HCT116 (cell line): Measurements from ENCODE around the gene SULT6B1. TPM values are rescaled to one million over a fixed set of nuclear protein-coding genes. Genes with fewer than 3 reads are reported as not detected.

Source experiments
- ATAC-seq: fragments of 200-7000 bp; cut with Tn5 transposase; 2 replicates; pipeline ENCODE4 v1.9.1; 2020; ENCODE audit warnings: mild to moderate bottlenecking, moderate library complexity
- BruUV-seq: library from RNA; stranded (reverse); fragments of 400-500 nt; replicated peaks from 2 replicates; lab custom pipeline; 2021; lab: Mats Ljungman, UMichigan
- CTCF ChIA-PET: fragments of 300-600 bp; sonication (Branson Sonifier 250); formaldehyde crosslinking; loops from one replicate; lab custom pipeline; 2021; ENCODE audit warnings: antibody characterized with exemption; lab: Charles Lee
- POLR2A ChIA-PET: fragments of 300-600, 350-600 bp; sonication (Branson Sonifier 250); formaldehyde crosslinking; loops from one replicate; lab custom pipeline; 2021; ENCODE audit warnings: antibody characterized with exemption; lab: Charles Lee
- RAD21 ChIA-PET, 2 experiments: fragments of 300-600 bp; sonication (Branson Sonifier 250); formaldehyde crosslinking; loops; one replicate each; lab custom pipeline; 2023; ENCODE audit warnings: low total read pairs in 2 of 2; ENCODE audit not compliant: uncharacterized antibody in 2 of 2, unreplicated experiment in 2 of 2, low non-redundant PET in 1 of 2; lab: Charles Lee
- DNase-seq: peaks from one replicate; pipeline ENCODE4 v3.0.0-alpha.2; 2010; ENCODE audit warnings: low read depth, low spot score
- H2AFZ ChIP-seq: fragments of 200-600 bp; shearing (Covaris generic), sonication (generic); 2 replicates; pipeline ENCODE4 v1.6.1; 2017; ENCODE audit warnings: low read depth, mixed run types, mixed read lengths, antibody characterized with exemption, low read length; ENCODE audit not compliant: poor library complexity, severe bottlenecking
- H3K27ac ChIP-seq: 2 replicates; pipeline ENCODE4 v1.5.1; 2012; ENCODE audit warnings: low read depth, low read length
- H3K27me3 ChIP-seq: fragments of 200-600 bp; sonication (generic); 2 replicates; pipeline ENCODE4 v1.6.1; 2016; ENCODE audit warnings: mixed run types, low read length, mixed read lengths; ENCODE audit not compliant: insufficient read depth
- H3K36me3 ChIP-seq, 2 experiments: fragments of 200-500 bp in 1 of 2; fragments of 200-600 bp in 1 of 2; sonication (Bioruptor generic) in 1 of 2; sonication (generic) in 1 of 2; 2 replicates each; pipeline versions ENCODE4 v1.5.1 to v1.6.1; 2014 to 2016; ENCODE audit warnings: low read length in 2 of 2, inconsistent platforms in 1 of 2, mixed read lengths in 1 of 2, mixed run types in 1 of 2; ENCODE audit not compliant: insufficient read depth in 2 of 2, control insufficient read depth in 1 of 2
- H3K4me1 ChIP-seq, 2 experiments: fragments of 200-600 bp in 1 of 2; sonication (generic) in 1 of 2; 2 replicates each; pipeline versions ENCODE4 v1.5.1 to v1.6.1; 2012 to 2017; ENCODE audit warnings: low read length in 2 of 2, inconsistent platforms in 1 of 2, mild to moderate bottlenecking in 1 of 2, mixed read lengths in 1 of 2, mixed run types in 1 of 2, moderate library complexity in 1 of 2; ENCODE audit not compliant: insufficient read depth in 2 of 2, control insufficient read depth in 1 of 2
- H3K4me2 ChIP-seq: fragments of 200-600 bp; sonication (generic); 2 replicates; pipeline ENCODE4 v1.6.1; 2017; ENCODE audit warnings: mixed run types, low read length, mixed read lengths
- H3K4me3 ChIP-seq, 2 experiments: fragments of 200-600 bp in 1 of 2; sonication (generic) in 1 of 2; replicated peaks in 1 of 2; 2 replicates each; pipeline ENCODE4 v1.5.1; 2011 to 2016; ENCODE audit warnings: low read length in 2 of 2, control low read depth in 1 of 2, low read depth in 1 of 2, mild to moderate bottlenecking in 1 of 2, mixed read lengths in 1 of 2, mixed run types in 1 of 2
- H3K79me2 ChIP-seq: fragments of 200-600 bp; sonication (generic); 2 replicates; pipeline ENCODE4 v1.6.1; 2017; ENCODE audit warnings: mild to moderate bottlenecking, mixed run types, low read length, moderate library complexity, mixed read lengths; ENCODE audit not compliant: insufficient read depth
- H3K9ac ChIP-seq: fragments of 200-600 bp; sonication (generic); 2 replicates; pipeline ENCODE4 v1.6.1; 2016; ENCODE audit warnings: low read length, mixed read lengths
- H3K9me2 ChIP-seq: fragments of 200-600 bp; sonication (generic), shearing (Covaris generic); 2 replicates; pipeline ENCODE4 v1.6.1; 2017; ENCODE audit warnings: mixed run types, mild to moderate bottlenecking, moderate library complexity; ENCODE audit not compliant: insufficient read depth
- H3K9me3 ChIP-seq, 2 experiments: fragments of 200-500 bp in 1 of 2; fragments of 200-600 bp in 1 of 2; sonication (Bioruptor generic) in 1 of 2; sonication (generic) in 1 of 2; 2 replicates each; pipeline ENCODE4 v1.6.1; 2014 to 2017; ENCODE audit warnings: low read length in 2 of 2, mixed read lengths in 2 of 2, inconsistent platforms in 1 of 2, low read depth in 1 of 2, mild to moderate bottlenecking in 1 of 2, mixed run types in 1 of 2, moderate library complexity in 1 of 2; ENCODE audit not compliant: control insufficient read depth in 1 of 2, insufficient read depth in 1 of 2
- H4K20me1 ChIP-seq: fragments of 200-600 bp; sonication (generic), shearing (Covaris generic); 2 replicates; pipeline ENCODE4 v1.6.1; 2017; ENCODE audit warnings: mixed run types, mild to moderate bottlenecking, moderate library complexity; ENCODE audit not compliant: insufficient read depth
- CBX3 ChIP-seq: IDR thresholded peaks from 2 replicates; pipeline ENCODE4 v1.6.1; 2012; ENCODE audit warnings: low read depth
- CEBPB ChIP-seq: IDR thresholded peaks from 2 replicates; pipeline ENCODE4 v1.6.1; 2012; ENCODE audit warnings: low read depth
- EZH2phosphoT487 ChIP-seq: fragments of 200-600 bp; IDR thresholded peaks from 2 replicates; pipeline ENCODE4 v1.6.1; 2018; ENCODE audit warnings: antibody characterized with exemption, borderline replicate concordance
- POLR2A ChIP-seq: IDR thresholded peaks from 2 replicates; pipeline ENCODE4 v1.7.0; 2011; ENCODE audit warnings: borderline replicate concordance; ENCODE audit not compliant: insufficient read depth, insufficient read length; ENCODE audit errors: extremely low read depth
- intact Hi-C: fragments of 100-400 bp; cut with micrococcal nuclease; formaldehyde crosslinking; loops from 2 replicates; pipeline ENCODE4 v1.10.0; 2022
- total RNA-seq: library from RNA; stranded (reverse); gene quantifications from one replicate; pipeline ENCODE4 v1.2.1, GENCODE V29; 2021; ENCODE audit not compliant: unreplicated experiment

SULT6B1 gene
- total RNA-seq, 1 experiment from 2014 or later: not detected

GRCh38 chr2:37125416-37125815 lies 63.1 kb downstream of the SULT6B1 start (continued):
- no peak for TF ChIP-seq CEBPB
- TF ChIP-seq CBX3: no peak
- TF ChIP-seq EZH2phosphoT487: no peak

GRCh38 chr2:37119157-37119556 lies 69.3 kb downstream of the SULT6B1 start:
- ChIA-PET RAD21 (no interaction called here), CTCF (no interaction called here), POLR2A (no interaction called here)
- Histone ChIP-seq H3K9me3 (no peaks in the 10 kb centered on the region), H4K20me1 (no peaks in the 10 kb centered on the region), H3K79me2 (no peaks in the 10 kb centered on the region), H3K36me3 (peaks cover 8 to 15% of the 10 kb centered on the region in 2 experiments; a peak in 3 of 4 replicates), H3K27ac (no peak overlapping the region), H3K4me1 (no peaks in the 10 kb centered on the region), H3K4me3 (no peak overlapping the region), H2AFZ (no peak overlapping the region), H3K9me2 (no peaks in the 10 kb centered on the region), H3K4me2 (no peak overlapping the region), H3K27me3 (no peaks in the 10 kb centered on the region), H3K9ac (no peak overlapping the region)
- intact Hi-C loops: no loop called here
- TF ChIP-seq POLR2A: no peak
- ATAC-seq (no peak), DNase-seq (no peak)
- BruUV-seq: no TSS peak

Other genes with a start within 250 kb of the SULT6B1 start
- gene STRN, start 222.1 kb downstream of the SULT6B1 start, total RNA-seq: 26.4 TPM
- 10.6 TPM for gene HEATR5B, start 104.3 kb downstream of the SULT6B1 start, total RNA-seq
- gene GPATCH11, start 104.2 kb downstream of the SULT6B1 start, total RNA-seq: 5.5 TPM
- 40.7 TPM for gene EIF2AK2, start 31.7 kb downstream of the SULT6B1 start, total RNA-seq
- gene CEBPZOS, start 7.8 kb upstream of the SULT6B1 start, total RNA-seq: 46.8 TPM
- 47.8 TPM for gene CEBPZ, start 42.9 kb upstream of the SULT6B1 start, total RNA-seq
- 21.6 TPM for gene NDUFAF7, start 43.0 kb upstream of the SULT6B1 start, total RNA-seq
- 13.9 TPM for gene PRKD3, start 136.2 kb upstream of the SULT6B1 start, total RNA-seq
- not detected for gene QPCT, start 156.0 kb upstream of the SULT6B1 start, total RNA-seq